HepG2 (cell line): ENCODE measurements around the gene NOX3. TPM values are rescaled to one million over a fixed set of nuclear protein-coding genes. Genes with fewer than 3 reads are reported as not detected.

Experiments used
- ATAC-seq: fragments of 200-7000 bp; cut with Tn5 transposase; 3 replicates; pipeline ENCODE4 v1.9.1; 2020; ENCODE audit warnings: mild to moderate bottlenecking, moderate library complexity
- BruUV-seq: library from RNA; stranded (reverse); fragments of 400-500 nt; replicated peaks from 2 replicates; lab custom pipeline; 2021; lab: Mats Ljungman, UMichigan
- CTCF ChIA-PET: fragments of 300-600 bp; formaldehyde crosslinking; extraction: SDS; loops from one replicate; lab custom pipeline; 2021; ENCODE audit warnings: low total read pairs, inconsistent platforms, low intra/inter-chr PET ratio; lab: Yijun Ruan, JAX
- POLR2A ChIA-PET: fragments of 350-600 bp; sonication (Branson Sonifier 250); formaldehyde crosslinking; loops from one replicate; lab custom pipeline; 2020; ENCODE audit warnings: antibody characterized with exemption, inconsistent platforms; lab: Yijun Ruan, JAX
- DNase-seq: peaks from one replicate; pipeline ENCODE4 v3.0.0-alpha.2; 2015; ENCODE audit warnings: low spot score
- FAIRE-seq: peaks from 3 replicates; lab custom pipeline; 2011; peaks lifted over from hg19 to GRCh38; lab: Jason Lieb, UNC
- H2AFZ ChIP-seq: one replicate; pipeline ENCODE4 v1.6.1; 2011; ENCODE audit warnings: low read length, inconsistent platforms
- H3K27ac ChIP-seq: fragments of 300-600 bp; 3 replicates; pipeline ENCODE4 v1.8.0; 2011; ENCODE audit warnings: mixed run types, mild to moderate bottlenecking, mixed read lengths, low read length, inconsistent platforms; ENCODE audit not compliant: insufficient read depth; ENCODE audit errors: extremely low read length
- H3K27me3 ChIP-seq, 2 experiments: fragments of 200-600 bp in 1 of 2; 2 replicates in 1 of 2; 3 replicates in 1 of 2; pipeline versions ENCODE4 v1.6.0 to v1.8.0; 2011; ENCODE audit warnings: low read length in 2 of 2, mild to moderate bottlenecking in 2 of 2, moderate library complexity in 2 of 2, inconsistent platforms in 1 of 2; ENCODE audit not compliant: insufficient read depth in 2 of 2, control insufficient read depth in 1 of 2
- H3K36me3 ChIP-seq, 2 experiments: fragments of 200-600 bp in 1 of 2; replicated peaks in 1 of 2; 2 replicates in 1 of 2; 3 replicates in 1 of 2; pipeline versions ENCODE4 v1.5.1 to v1.8.0; 2011; ENCODE audit warnings: low read length in 2 of 2, inconsistent platforms in 1 of 2; ENCODE audit not compliant: insufficient read depth in 2 of 2, control insufficient read depth in 1 of 2
- H3K4me1 ChIP-seq: 2 replicates; pipeline ENCODE4 v1.5.1; 2012; ENCODE audit warnings: low read length, inconsistent platforms; ENCODE audit not compliant: insufficient read depth
- H3K4me2 ChIP-seq: 2 replicates; pipeline ENCODE4 v1.6.0; 2011; ENCODE audit warnings: low read depth, low read length, inconsistent platforms
- H3K4me3 ChIP-seq, 3 experiments: fragments of 200-600 bp in 1 of 3; sonication (generic), shearing (Covaris generic) in 1 of 3; replicated peaks in 1 of 3; 2 replicates each; pipeline ENCODE4 v1.5.1; 2011 to 2016; ENCODE audit warnings: low read length in 3 of 3, inconsistent platforms in 2 of 3, low read depth in 2 of 3, mild to moderate bottlenecking in 2 of 3, control low read depth in 1 of 3, mixed read lengths in 1 of 3; ENCODE audit not compliant: insufficient read depth in 1 of 3
- H3K79me2 ChIP-seq: one replicate; pipeline ENCODE4 v1.6.1; 2011; ENCODE audit warnings: low read length, inconsistent platforms; ENCODE audit not compliant: insufficient read depth
- H3K9ac ChIP-seq: 2 replicates; pipeline ENCODE4 v1.6.0; 2011; ENCODE audit warnings: mild to moderate bottlenecking, low read depth, low read length, inconsistent platforms; ENCODE audit not compliant: insufficient read depth
- H3K9me3 ChIP-seq: 2 replicates; pipeline ENCODE4 v1.5.1; 2012; ENCODE audit warnings: mild to moderate bottlenecking, low read length
- H4K20me1 ChIP-seq: 2 replicates; pipeline ENCODE4 v1.6.0; 2011; ENCODE audit warnings: inconsistent platforms, mild to moderate bottlenecking, low read length, moderate library complexity; ENCODE audit not compliant: insufficient read depth
- EED ChIP-seq: sonication (generic); formaldehyde crosslinking; IDR thresholded peaks from 2 replicates; pipeline ENCODE4 v1.5.0; 2020; ENCODE audit warnings: mild to moderate bottlenecking, missing genetic modification reagents
- NAIF1 ChIP-seq: sonication (generic); formaldehyde crosslinking; IDR thresholded peaks from 2 replicates; pipeline ENCODE4 v1.5.0; 2020; ENCODE audit warnings: mild to moderate bottlenecking, missing genetic modification reagents, borderline replicate concordance
- PAWR ChIP-seq: sonication (generic); formaldehyde crosslinking; IDR thresholded peaks from 2 replicates; pipeline ENCODE4 v1.4.0; 2020; ENCODE audit warnings: missing genetic modification reagents, mild to moderate bottlenecking, borderline replicate concordance
- RARA ChIP-seq: IDR thresholded peaks from 2 replicates; pipeline ENCODE4 v1.6.1; 2016; ENCODE audit warnings: missing genetic modification reagents, missing compliant biosample characterization
- SIX1 ChIP-seq: sonication (generic); formaldehyde crosslinking; IDR thresholded peaks from 2 replicates; pipeline ENCODE4 v1.4.0; 2020; ENCODE audit warnings: missing genetic modification reagents, borderline replicate concordance
- SYNCRIP ChIP-seq: fragments of 200-400 bp; formaldehyde crosslinking; IDR thresholded peaks from 2 replicates; pipeline ENCODE4 v1.6.1; 2018; ENCODE audit warnings: mild to moderate bottlenecking, low read depth, low read length; ENCODE audit not compliant: insufficient read depth
- ZNF577 ChIP-seq: sonication (generic); formaldehyde crosslinking; IDR thresholded peaks from 2 replicates; pipeline ENCODE4 v1.4.0; 2020; ENCODE audit warnings: mild to moderate bottlenecking, low read depth, missing genetic modification reagents, borderline replicate concordance
- ZNF607 ChIP-seq: sonication (generic); formaldehyde crosslinking; IDR thresholded peaks from 2 replicates; pipeline ENCODE4 v1.5.1; 2020; ENCODE audit warnings: missing genetic modification reagents, mild to moderate bottlenecking, borderline replicate concordance
- ZNF772 ChIP-seq: sonication (generic); formaldehyde crosslinking; IDR thresholded peaks from 2 replicates; pipeline ENCODE4 v1.5.0; 2020; ENCODE audit warnings: mild to moderate bottlenecking, missing genetic modification reagents
- ZNF816 ChIP-seq: sonication (generic); formaldehyde crosslinking; IDR thresholded peaks from 2 replicates; pipeline ENCODE4 v1.8.0; 2022; ENCODE audit warnings: missing genetic modification reagents, mild to moderate bottlenecking, borderline replicate concordance
- WGBS: methylation state at CpG from one replicate; pipeline ENCODE4 v1.1.6; 2017; ENCODE audit warnings: low lambda C conversion rate; 5-methylcytosine and 5-hydroxymethylcytosine counted together
- in situ Hi-C: cut with HindIII; loops from 2 replicates; pipeline ENCODE4 v1.10.0; 2017; ENCODE audit warnings: low pct_unique_long_range_greater_than_20kb; ENCODE audit not compliant: extremely low pct_ligation_motif_present
- intact Hi-C: fragments of 100-400 bp; cut with micrococcal nuclease; formaldehyde crosslinking; loops from one replicate; pipeline ENCODE4 v1.10.0; 2022; ENCODE audit not compliant: unreplicated experiment
- polyA plus RNA-seq, 8 experiments: library from polyadenylated mRNA; depleted of rRNA in 3 of 8; stranded (reverse) in 7 of 8; unstranded in 1 of 8; fragments of >200 nt; fragmentation: Illumina TruSeq in 4 of 8; extraction: Trizol in 4 of 8; gene quantifications; 2 replicates each; pipeline versions ENCODE4 v1.2.1 to v1.2.3, GENCODE V29; 2011 to 2016; ENCODE audit warnings: low read depth in 4 of 8, missing spikeins in 1 of 8, mixed read lengths in 1 of 8; ENCODE audit not compliant: insufficient read depth in 1 of 8
- total RNA-seq, 5 experiments: library from RNA; depleted of rRNA; stranded (reverse); fragments of >200 nt; fragmentation: Illumina TruSeq; extraction: Trizol; gene quantifications; 2 replicates each; pipeline ENCODE4 v1.2.3, GENCODE V29; 2016; ENCODE audit warnings: low read depth in 1 of 5
- TF ChIP-seq, protein P1 (sequence below), 2 experiments: sonication (generic) in 1 of 2; formaldehyde crosslinking in 1 of 2; IDR thresholded peaks; 2 replicates each; pipeline versions ENCODE4 v1.6.1 to v1.9.0; 2014 to 2022; ENCODE audit warnings: antibody characterized with exemption in 1 of 2, borderline replicate concordance in 1 of 2, inconsistent platforms in 1 of 2, low read depth in 1 of 2, missing genetic modification reagents in 1 of 2
- TF ChIP-seq, protein P2 (sequence below): sonication (generic); formaldehyde crosslinking; IDR thresholded peaks from 2 replicates; pipeline ENCODE4 v1.8.1; 2022; ENCODE audit warnings: mild to moderate bottlenecking, missing genetic modification reagents
- TF ChIP-seq, protein P3 (sequence below): sonication (generic); formaldehyde crosslinking; IDR thresholded peaks from 2 replicates; pipeline ENCODE4 v1.4.0; 2020; ENCODE audit warnings: missing genetic modification reagents, borderline replicate concordance

The NOX3 gene
- total and polyA plus RNA-seq, 2 of the 13 experiments (the other 11 are each of a cell fraction or from before 2014, with no cell fraction given) = 0.09 to 0.18 TPM

DNA sequence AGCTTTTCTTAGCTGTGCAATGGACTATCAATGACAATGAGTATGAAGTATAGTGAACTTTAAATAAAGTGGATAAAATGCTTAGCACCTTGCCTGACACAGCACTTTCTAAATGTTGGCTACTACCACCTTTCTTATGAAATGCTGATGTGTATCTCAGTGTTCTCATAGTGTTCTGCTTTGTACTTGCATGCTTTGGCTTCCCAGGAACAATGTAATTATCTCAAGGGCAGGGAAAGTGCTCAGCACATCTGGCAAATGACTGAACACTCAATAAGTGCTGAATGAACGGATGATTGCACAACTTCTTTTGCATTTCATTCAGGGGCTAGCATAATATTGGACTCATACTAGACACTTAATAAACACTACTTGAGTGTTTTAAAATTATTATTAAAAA, 28.2 kb upstream of the NOX3 start (continued):
- no peak for TF ChIP-seq SIX1 (CRISPR knock-in tag)
- TF ChIP-seq, protein P1, sequence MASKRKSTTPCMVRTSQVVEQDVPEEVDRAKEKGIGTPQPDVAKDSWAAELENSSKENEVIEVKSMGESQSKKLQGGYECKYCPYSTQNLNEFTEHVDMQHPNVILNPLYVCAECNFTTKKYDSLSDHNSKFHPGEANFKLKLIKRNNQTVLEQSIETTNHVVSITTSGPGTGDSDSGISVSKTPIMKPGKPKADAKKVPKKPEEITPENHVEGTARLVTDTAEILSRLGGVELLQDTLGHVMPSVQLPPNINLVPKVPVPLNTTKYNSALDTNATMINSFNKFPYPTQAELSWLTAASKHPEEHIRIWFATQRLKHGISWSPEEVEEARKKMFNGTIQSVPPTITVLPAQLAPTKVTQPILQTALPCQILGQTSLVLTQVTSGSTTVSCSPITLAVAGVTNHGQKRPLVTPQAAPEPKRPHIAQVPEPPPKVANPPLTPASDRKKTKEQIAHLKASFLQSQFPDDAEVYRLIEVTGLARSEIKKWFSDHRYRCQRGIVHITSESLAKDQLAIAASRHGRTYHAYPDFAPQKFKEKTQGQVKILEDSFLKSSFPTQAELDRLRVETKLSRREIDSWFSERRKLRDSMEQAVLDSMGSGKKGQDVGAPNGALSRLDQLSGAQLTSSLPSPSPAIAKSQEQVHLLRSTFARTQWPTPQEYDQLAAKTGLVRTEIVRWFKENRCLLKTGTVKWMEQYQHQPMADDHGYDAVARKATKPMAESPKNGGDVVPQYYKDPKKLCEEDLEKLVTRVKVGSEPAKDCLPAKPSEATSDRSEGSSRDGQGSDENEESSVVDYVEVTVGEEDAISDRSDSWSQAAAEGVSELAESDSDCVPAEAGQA (IDR thresholded peaks at IDR 0.05; ENCODE audit: low read depth) = no peak
- TF ChIP-seq, protein P1 (CRISPR knock-in tag; IDR thresholded peaks at IDR 0.05; ENCODE audit: borderline replicate concordance) = no peak
- TF ChIP-seq EED (CRISPR knock-in tag) = no peak
- no peak for TF ChIP-seq PAWR (CRISPR knock-in tag)
- TF ChIP-seq NAIF1 = no peak
- TF ChIP-seq ZNF816 (CRISPR knock-in tag) = no peak

DNA sequence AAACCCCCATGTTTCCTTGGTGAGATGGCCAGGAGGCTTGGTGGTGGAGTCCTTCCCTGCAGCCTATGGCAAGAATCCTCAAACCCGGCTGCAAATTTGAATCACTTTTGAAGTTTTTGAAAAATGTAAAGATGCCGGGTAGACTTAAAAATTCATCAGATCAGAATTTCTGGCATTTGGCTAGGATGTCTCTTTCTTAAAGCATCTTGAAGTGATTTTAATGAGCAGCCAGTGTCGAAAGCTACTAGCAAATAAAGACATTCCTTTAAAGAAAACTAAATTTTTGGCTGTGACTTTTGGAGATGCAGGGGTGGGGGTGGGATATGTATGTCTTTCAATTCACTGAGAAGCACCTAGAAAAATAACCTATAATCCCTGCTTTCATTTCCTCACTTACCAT, 25.6 kb upstream of the NOX3 start:
- intact Hi-C loops = no loop called here
- H3K9me3 ChIP-seq = 0 out of 2 replicates have a peak, but pooled peaks cover 14% of the 10 kb centered on the region
- no peak overlapping the region for H2AFZ ChIP-seq
- ChIA-PET POLR2A (no interaction called here), CTCF (no interaction called here)
- peaks cover 34% of the 10 kb centered on the region for H3K4me1 ChIP-seq
- H3K27me3 ChIP-seq = no peaks in the 10 kb centered on the region
- H3K36me3 ChIP-seq = no peaks in the 10 kb centered on the region
- BruUV-seq = no TSS peak
- in situ Hi-C loops = no loop called here
- H3K4me3 ChIP-seq = no peak overlapping the region
- no peak overlapping the region for H3K27ac ChIP-seq
- no peaks in the 10 kb centered on the region for H4K20me1 ChIP-seq
- no peak for ATAC-seq
- no peak overlapping the region for H3K4me2 ChIP-seq
- DNase-seq = no peak
- no peak overlapping the region for H3K9ac ChIP-seq
- H3K79me2 ChIP-seq = no peaks in the 10 kb centered on the region
- WGBS = 100% methylated on average over 3 of the region's 3 CpGs
- FAIRE-seq = no peak
- TF ChIP-seq ZNF607 (no peak), ZNF577 (CRISPR knock-in tag) (no peak), RARA (CRISPR knock-in tag) (no peak), SYNCRIP (no peak), ZNF772 (CRISPR knock-in tag) (no peak)
- TF ChIP-seq, protein P2, sequence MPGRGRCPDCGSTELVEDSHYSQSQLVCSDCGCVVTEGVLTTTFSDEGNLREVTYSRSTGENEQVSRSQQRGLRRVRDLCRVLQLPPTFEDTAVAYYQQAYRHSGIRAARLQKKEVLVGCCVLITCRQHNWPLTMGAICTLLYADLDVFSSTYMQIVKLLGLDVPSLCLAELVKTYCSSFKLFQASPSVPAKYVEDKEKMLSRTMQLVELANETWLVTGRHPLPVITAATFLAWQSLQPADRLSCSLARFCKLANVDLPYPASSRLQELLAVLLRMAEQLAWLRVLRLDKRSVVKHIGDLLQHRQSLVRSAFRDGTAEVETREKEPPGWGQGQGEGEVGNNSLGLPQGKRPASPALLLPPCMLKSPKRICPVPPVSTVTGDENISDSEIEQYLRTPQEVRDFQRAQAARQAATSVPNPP (CRISPR knock-in tag) = no peak
- TF ChIP-seq, protein P3, sequence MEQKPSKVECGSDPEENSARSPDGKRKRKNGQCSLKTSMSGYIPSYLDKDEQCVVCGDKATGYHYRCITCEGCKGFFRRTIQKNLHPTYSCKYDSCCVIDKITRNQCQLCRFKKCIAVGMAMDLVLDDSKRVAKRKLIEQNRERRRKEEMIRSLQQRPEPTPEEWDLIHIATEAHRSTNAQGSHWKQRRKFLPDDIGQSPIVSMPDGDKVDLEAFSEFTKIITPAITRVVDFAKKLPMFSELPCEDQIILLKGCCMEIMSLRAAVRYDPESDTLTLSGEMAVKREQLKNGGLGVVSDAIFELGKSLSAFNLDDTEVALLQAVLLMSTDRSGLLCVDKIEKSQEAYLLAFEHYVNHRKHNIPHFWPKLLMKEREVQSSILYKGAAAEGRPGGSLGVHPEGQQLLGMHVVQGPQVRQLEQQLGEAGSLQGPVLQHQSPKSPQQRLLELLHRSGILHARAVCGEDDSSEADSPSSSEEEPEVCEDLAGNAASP (CRISPR knock-in tag) = no peak
